ENCODE measurements around the gene DNTT. TPM values are rescaled to one million over a fixed set of nuclear protein-coding genes. Genes with fewer than 3 reads are reported as not detected.
"Not testable (repeated sequence)": the region's sequence is repeated elsewhere in the genome, so short reads cannot be mapped to it uniquely, and the experiment has no call there.

DNTT gene
- total and polyA plus RNA-seq, 2 of the 13 experiments (the other 11 are each of a cell fraction or from before 2014, with no cell fraction given) = not detected

GRCh38 chr10:96306516-96306915 lies 2.3 kb downstream of the DNTT start:
- H3K4me1 ChIP-seq (ENCODE audit: insufficient read depth, low read length) = no peaks in the 10 kb centered on the region
- H3K27ac ChIP-seq (ENCODE audit: extremely low read length, insufficient read depth, low read length) = no peak overlapping the region
- intact Hi-C loops (cut with micrococcal nuclease; ENCODE audit: unreplicated experiment) = no loop called here
- DNase-seq (ENCODE audit: low spot score) (no peak), ATAC-seq (no peak), FAIRE-seq (no peak)
- ChIA-PET POLR2A (no interaction called here), CTCF (ENCODE audit: low intra/inter-chr PET ratio, low total read pairs) (no interaction called here)
- peaks cover 1 to 3% of the 10 kb centered on the region in 2 experiments; a peak in 2 of 5 replicates for H3K27me3 ChIP-seq (ENCODE audit: control insufficient read depth in 1 of 2, insufficient read depth in 2 of 2, low read length in 2 of 2)
- WGBS (ENCODE audit: low lambda C conversion rate) = 69% methylated on average over 8 of the region's 8 CpGs
- H4K20me1 ChIP-seq (ENCODE audit: insufficient read depth, low read length) = no peaks in the 10 kb centered on the region
- TF ChIP-seq HOXD1 (CRISPR knock-in tag; IDR thresholded peaks at IDR 0.05) (no peak), ZNF143 (CRISPR knock-in tag; IDR thresholded peaks at IDR 0.05) (no peak), STAT5B (CRISPR knock-in tag; IDR thresholded peaks at IDR 0.05) (no peak), GTF3A (CRISPR knock-in tag; conservative IDR thresholded peaks at IDR 0.05) (no peak), JUND (CRISPR knock-in tag; IDR thresholded peaks at IDR 0.05) (no peak), ZBTB7A (CRISPR knock-in tag; IDR thresholded peaks at IDR 0.05) (no peak), ZNF704 (CRISPR knock-in tag; IDR thresholded peaks at IDR 0.05; ENCODE audit: borderline replicate concordance) (no peak), YY1 (IDR thresholded peaks at IDR 0.05; ENCODE audit: insufficient read depth, insufficient replicate concordance, low read depth, low read length) (no peak), U2AF2 (IDR thresholded peaks at IDR 0.05; ENCODE audit: low read depth, low read length) (no peak), GATAD1 (CRISPR knock-in tag; IDR thresholded peaks at IDR 0.05) (no peak), KDM2A (CRISPR knock-in tag; IDR thresholded peaks at IDR 0.05; ENCODE audit: borderline replicate concordance, low read depth) (no peak), ZHX2 (IDR thresholded peaks at IDR 0.05; ENCODE audit: low read depth) (no peak), ZHX2 (CRISPR knock-in tag; IDR thresholded peaks at IDR 0.05; ENCODE audit: borderline replicate concordance) (no peak), NFATC3 (CRISPR knock-in tag; IDR thresholded peaks at IDR 0.05) (no peak), KLF13 (CRISPR knock-in tag; IDR thresholded peaks at IDR 0.05) (no peak)
- H3K9ac ChIP-seq (ENCODE audit: insufficient read depth, low read depth, low read length) = no peak overlapping the region
- no peak overlapping the region for H2AFZ ChIP-seq (ENCODE audit: low read length)
- no peak overlapping the region for H3K4me2 ChIP-seq (ENCODE audit: low read depth, low read length)
- no TSS peak for BruUV-seq (replicated peaks)
- H3K79me2 ChIP-seq (ENCODE audit: insufficient read depth, low read length) = no peaks in the 10 kb centered on the region
- no peak overlapping the region for H3K4me3 ChIP-seq (replicated peaks in 1 of 3; ENCODE audit: insufficient read depth in 1 of 3, low read depth in 2 of 3, low read length in 3 of 3)
- H3K36me3 ChIP-seq (replicated peaks in 1 of 2; ENCODE audit: control insufficient read depth in 1 of 2, insufficient read depth in 2 of 2, low read length in 2 of 2) = no peaks in the 10 kb centered on the region
- in situ Hi-C loops (cut with HindIII; ENCODE audit: extremely low pct_ligation_motif_present, low pct_unique_long_range_greater_than_20kb) = no loop called here
- H3K9me3 ChIP-seq (ENCODE audit: low read length) = no peaks in the 10 kb centered on the region

- POLR2A ChIA-PET; ATAC-seq; intact Hi-C loops (cut with micrococcal nuclease; ENCODE audit: unreplicated experiment): not testable (repeated sequence)
Measured at GRCh38 chr10:96308854-96309253, 4.6 kb downstream of the DNTT start.

More at GRCh38 chr10:96308854-96309253, 4.6 kb downstream of the DNTT start:
- CTCF ChIA-PET (ENCODE audit: low intra/inter-chr PET ratio, low total read pairs); H3K27ac ChIP-seq (ENCODE audit: extremely low read length, insufficient read depth, low read length); H3K9me3 ChIP-seq (ENCODE audit: low read length); H3K4me1 ChIP-seq (ENCODE audit: insufficient read depth, low read length); DNase-seq (ENCODE audit: low spot score); H3K27me3 ChIP-seq (ENCODE audit: control insufficient read depth in 1 of 2, insufficient read depth in 2 of 2, low read length in 2 of 2); H3K4me3 ChIP-seq (replicated peaks in 1 of 3; ENCODE audit: insufficient read depth in 1 of 3, low read depth in 2 of 3, low read length in 3 of 3); H3K9ac ChIP-seq (ENCODE audit: insufficient read depth, low read depth, low read length); BruUV-seq (replicated peaks); H4K20me1 ChIP-seq (ENCODE audit: insufficient read depth, low read length); H3K79me2 ChIP-seq (ENCODE audit: insufficient read depth, low read length); H3K4me2 ChIP-seq (ENCODE audit: low read depth, low read length); H2AFZ ChIP-seq (ENCODE audit: low read length); H3K36me3 ChIP-seq (replicated peaks in 1 of 2; ENCODE audit: control insufficient read depth in 1 of 2, insufficient read depth in 2 of 2, low read length in 2 of 2); in situ Hi-C loops (cut with HindIII; ENCODE audit: extremely low pct_ligation_motif_present, low pct_unique_long_range_greater_than_20kb); FAIRE-seq: not testable (repeated sequence)
- 6% methylated on average over 4 of the region's 4 CpGs for WGBS (ENCODE audit: low lambda C conversion rate)
